CD4-positive, alpha-beta T cell treated with Interleukin-21 for 1 hour (primary cell): ENCODE data around the gene HSDL1.
A peak's percentile ranks its signal among the peaks of the same experiment; 100 is the strongest.

ENCODE experiments used
- DNase-seq: peaks from one replicate; pipeline ENCODE4 v3.0.0-alpha.2; 2020

Gene HSDL1

DNA sequence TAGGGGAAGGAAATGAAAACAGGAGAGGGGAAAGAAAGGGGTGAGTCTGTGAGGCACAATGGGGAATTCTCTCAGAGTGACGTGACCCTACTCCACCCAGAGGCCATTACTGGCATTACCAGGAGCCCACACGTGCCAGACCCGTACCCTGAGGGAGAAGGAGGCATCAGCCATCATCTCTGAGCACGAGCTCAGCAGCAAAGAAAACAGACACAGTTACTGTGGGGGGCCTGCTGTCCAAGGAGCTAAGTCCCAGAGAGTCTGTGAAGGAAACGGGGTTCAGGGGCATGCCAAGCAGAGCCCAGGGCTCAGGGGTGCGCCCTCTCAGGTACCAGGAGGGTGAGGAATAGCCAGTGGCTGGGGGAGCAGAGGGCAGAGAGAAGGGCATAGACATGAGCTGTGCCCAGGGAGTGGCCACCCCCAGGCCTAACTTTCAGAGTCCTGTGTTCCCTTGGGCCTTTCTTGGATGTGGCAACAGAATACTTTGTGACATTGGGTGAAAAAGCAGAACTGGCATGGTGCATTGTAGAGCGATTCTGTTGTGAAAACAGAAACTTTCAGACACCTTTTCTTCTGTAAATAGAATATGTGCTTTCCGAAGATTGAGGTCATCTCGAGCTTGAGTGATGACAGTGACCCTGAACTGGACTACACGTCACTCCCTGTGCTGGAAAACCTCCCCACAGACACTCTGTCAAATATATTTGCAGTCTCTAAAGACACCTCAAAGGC, 30.5 kb upstream of the HSDL1 start:
- peak; percentile 18 for DNase-seq

DNA sequence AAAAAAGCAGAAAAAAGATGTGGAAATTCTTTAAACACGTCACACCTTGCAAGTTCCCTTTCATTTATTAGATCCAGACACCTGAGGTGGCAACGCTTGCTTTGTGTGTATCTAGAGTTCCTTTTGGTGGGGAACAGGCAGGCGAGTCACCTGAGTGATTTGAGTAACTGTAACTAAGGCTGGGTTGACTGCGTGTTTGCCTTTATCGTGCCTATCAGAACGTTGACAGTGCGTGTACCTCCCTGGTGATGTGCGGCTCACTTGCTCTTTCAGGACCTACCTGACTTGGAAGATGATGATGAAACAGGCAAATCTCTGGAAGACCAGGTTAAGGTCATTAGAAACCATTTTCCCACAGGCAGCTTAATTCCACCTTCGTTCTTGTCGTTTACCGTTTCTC, 29.4 kb upstream of the HSDL1 start:
- DNase-seq: no peak

DNA sequence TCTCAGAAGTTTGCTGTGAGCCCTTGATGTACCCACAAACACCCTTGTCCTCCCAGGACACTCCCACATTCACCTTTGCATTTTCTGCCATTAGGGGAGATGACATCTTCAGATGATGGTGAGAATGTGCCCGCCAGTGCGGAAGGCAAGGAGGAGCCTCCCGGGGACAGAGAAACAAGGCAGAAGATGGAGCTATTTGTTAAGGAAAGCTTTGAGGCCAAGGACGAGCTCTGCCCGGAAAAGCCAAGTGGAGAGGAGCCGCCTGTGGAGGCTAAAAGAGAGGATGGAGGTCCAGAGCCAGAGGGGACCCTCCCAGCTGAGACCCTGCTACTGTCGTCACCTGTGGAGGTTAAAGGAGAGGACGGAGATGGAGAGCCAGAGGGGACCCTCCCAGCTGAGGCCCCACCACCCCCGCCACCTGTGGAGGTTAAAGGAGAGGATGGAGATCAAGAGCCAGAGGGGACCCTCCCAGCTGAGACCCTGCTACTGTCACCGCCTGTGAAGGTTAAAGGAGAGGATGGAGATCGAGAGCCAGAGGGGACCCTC, 24.9 kb upstream of the HSDL1 start:
- no peak for DNase-seq

- DNase-seq: no peak
Observed at GRCh38 chr16:84166796-84167695, 22.1 kb upstream of the HSDL1 start.

- no peak for DNase-seq
Observed at GRCh38 chr16:84165746-84166145, 20.8 kb upstream of the HSDL1 start.

GRCh38 chr16:84161801-84162200, 16.8 kb upstream of the HSDL1 start:
- DNase-seq: no peak

DNA sequence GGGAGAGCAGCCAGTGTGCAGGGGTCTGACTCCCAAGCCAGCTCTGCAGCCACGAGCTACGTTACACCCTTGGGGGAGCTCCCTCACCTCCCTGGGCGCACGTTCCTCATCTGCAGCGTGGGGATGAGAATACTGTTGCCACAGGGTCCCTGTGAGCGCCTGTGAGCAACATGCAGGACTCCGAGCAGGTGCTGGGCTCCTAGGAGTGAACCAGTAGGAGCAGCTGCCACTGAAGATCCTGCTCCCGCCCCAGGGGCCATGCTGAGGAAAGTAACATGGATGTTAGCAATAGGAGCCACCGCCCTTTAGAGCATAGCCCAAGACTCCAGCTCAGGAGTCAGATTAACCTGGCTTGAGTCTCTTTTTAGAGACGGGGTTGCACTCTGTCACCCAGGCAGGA, 16.1 kb upstream of the HSDL1 start:
- no peak for DNase-seq

GRCh38 chr16:84159800-84160199, 14.8 kb upstream of the HSDL1 start:
- no peak for DNase-seq

- DNase-seq: no peak
Observed at GRCh38 chr16:84159007-84159406, 14.0 kb upstream of the HSDL1 start.

GRCh38 chr16:84156342-84156784, 11.4 kb upstream of the HSDL1 start:
- DNase-seq: no peak

- DNase-seq: no peak
Observed at GRCh38 chr16:84155771-84156170, 10.8 kb upstream of the HSDL1 start.

DNA sequence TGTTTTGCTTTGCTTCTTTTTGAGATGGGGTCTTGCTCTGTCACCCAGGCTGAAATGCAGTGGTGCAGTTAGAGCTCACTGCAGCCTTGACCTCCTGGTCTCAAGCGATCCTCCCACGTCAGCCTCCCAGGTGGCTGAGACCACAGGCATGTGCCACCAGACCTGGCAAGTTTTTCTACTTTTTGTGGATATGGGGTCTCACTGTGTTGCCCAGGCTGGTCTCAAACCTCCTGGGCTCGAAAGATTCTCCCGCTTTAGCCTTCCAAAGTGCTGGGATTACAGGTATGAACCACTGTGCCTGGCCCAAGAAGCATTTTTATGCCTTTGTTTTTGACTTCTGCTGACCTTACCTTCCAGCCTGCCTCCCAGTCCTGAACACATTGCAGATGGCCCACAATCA, 10.2 kb upstream of the HSDL1 start:
- no peak for DNase-seq

GRCh38 chr16:84153660-84154214, 8.8 kb upstream of the HSDL1 start:
- DNase-seq: no peak

- no peak for DNase-seq
Observed at GRCh38 chr16:84150926-84151325, 5.9 kb upstream of the HSDL1 start.

- DNase-seq: peak; percentile 51
Observed at GRCh38 chr16:84144209-84144858, 643 bp downstream of the HSDL1 start.

- DNase-seq: no peak
Observed at GRCh38 chr16:84143784-84144199, 1.2 kb downstream of the HSDL1 start.

- no peak for DNase-seq
Observed at GRCh38 chr16:84143081-84143480, 1.9 kb downstream of the HSDL1 start.

DNA sequence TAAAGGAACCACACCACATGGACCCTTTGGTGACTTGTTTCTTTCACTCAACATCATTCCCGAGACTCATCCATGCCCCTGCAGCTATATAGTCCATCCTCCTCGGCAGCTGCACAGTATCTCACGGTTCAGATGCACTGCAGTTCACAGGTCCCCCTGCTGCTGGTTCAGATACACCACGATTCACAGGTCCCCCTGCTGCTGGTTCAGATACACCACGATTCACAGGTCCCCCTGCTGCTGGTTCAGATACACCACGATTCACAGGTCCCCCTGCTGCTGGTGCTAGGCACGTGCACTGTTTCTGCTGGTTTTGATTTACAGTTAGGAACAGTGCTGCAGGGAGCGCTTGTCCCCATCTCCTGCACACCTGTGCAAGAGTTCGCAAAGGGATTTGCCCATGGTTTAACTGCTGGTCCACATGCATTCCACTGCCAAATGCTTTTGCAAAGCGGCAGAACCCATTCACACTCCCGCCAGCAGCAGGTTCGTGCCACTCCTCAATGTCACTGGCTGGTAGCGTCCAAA, 3.8 kb downstream of the HSDL1 start:
- DNase-seq: peak; percentile 15

DNA sequence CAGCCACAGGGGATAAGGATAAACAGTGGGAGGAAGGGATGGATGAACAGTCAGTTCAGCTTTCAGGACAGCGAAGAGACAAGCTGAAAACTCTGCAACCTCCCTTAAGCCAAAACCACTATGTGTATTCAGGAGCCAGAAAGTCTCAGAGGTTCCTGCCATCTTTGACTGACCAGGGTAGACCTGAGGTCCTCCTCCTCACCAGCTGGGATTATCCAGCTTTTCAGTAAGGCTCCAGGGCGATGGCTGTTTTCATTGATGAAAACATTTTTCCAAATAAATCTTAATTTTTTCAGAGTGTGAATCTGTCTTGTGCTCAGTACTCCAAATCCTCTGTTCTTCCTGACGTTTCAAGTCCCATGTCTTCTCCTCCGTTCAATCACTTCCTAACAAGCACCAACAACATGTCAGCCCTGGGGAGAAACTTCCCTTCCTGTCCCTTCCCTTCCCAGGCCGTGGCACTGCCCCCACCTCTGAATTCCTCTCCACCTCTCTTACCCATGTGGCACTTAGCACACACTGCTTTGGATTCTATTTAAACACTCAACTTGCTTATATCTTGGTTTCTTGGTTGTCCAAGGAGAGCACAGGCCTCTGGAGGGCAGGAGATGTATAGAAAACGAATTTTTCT, 5.2 kb downstream of the HSDL1 start:
- no peak for DNase-seq

GRCh38 chr16:84138824-84139627, 6.0 kb downstream of the HSDL1 start:
- DNase-seq: no peak

DNA sequence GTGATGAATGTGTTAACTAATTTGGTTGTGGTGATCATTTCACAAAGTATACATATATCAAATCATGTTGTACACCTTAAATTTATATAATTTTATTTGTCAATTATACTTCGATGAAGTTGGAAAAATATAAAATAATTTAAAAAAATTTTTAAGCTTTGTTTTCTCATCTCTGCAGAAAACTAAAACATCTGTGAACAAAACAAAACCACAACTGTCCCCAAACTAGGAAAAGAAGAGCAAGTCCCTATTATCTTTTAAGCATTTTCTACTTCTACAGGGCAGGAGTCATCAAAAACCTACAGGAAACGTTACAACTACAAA, 6.5 kb downstream of the HSDL1 start:
- no peak for DNase-seq
